Stimulated activated CD8-positive, alpha-beta memory T cell treated with anti-CD3 and anti-CD28 coated beads, Interleukin-15, amount 100 ng/mL, for 24 hours (primary cell): Measurements from ENCODE around the gene SNX8.

Experiments
- DNase-seq: peaks from one replicate; pipeline ENCODE4 v3.0.0-alpha.2; 2020; ENCODE audit warnings: low read depth

The SNX8 gene

GRCh38 chr7:2220030-2220429, 94.2 kb downstream of the SNX8 start:
- no peak for DNase-seq

DNA sequence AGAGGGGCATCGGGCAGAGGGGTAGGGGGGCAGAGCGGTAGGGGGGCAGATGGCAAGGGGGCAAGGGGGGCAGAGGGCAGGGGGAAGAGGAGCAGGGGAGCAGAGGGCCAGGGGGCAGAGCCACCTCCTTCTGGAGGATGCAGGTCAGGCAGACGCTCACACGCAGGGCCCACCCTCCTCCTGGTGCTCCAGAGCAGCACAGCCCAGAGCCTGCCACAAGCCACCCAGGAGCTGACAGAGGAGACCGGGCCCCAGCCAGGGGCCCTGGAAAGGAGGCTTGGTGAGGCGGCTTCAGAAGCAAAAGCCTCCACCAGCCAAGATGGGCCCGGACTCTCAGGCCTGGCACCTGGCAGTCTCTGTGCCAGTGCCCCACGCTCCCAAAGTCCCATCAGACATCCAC, 94.6 kb downstream of the SNX8 start:
- no peak for DNase-seq

GRCh38 chr7:2219136-2219535, 95.1 kb downstream of the SNX8 start:
- no peak for DNase-seq

DNA sequence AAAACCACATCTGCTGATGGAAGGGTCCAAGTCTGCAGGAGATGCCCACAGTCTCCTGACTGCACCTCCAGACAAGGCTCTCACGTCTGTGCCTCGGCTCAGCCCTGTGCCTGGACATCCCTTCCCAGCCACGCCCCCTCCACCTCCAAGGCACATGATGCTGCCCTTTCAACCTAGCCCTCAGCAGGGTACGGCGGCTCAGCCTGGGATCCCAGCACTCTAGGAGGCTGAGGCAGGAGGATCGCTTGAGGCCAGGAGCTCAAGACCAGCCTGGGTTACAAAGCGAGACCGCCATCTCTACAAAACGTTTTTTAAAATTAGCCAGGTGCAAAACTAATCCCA, 95.8 kb downstream of the SNX8 start:
- no peak for DNase-seq

DNA sequence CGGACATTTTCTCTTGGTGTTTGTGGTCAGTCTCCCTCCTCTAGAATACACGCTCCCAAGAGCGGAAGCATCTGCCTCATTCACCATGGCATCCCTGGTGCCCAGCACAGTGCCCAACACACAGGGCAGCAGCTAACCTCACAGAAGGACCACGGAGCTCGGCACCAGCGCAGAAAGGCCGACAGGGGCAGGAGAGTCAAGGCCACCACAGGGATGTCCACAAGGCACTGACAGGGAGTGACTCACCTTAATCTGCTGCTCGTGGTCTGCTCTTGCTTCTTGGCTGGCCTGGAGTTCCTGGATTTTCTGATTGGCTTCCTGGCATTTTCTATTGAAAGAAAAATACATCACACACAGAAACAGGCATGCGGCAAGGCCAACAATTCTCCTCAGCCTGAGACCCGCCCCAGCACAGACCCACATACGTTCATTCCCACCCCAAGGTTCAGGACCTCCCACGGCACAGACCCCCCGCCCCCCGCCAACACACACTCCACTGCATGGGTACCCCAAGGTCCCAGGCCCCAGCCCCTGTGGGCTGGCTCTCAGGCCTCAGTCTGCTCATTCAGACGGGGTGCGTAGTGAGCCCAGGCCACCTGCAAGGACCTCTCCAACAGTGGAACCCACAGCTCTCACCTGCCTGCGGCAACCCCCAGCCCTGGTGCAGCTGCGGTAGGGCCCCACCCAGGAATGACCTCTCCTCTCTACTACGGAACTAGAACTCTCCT, 96.4 kb downstream of the SNX8 start:
- DNase-seq: no peak

DNA sequence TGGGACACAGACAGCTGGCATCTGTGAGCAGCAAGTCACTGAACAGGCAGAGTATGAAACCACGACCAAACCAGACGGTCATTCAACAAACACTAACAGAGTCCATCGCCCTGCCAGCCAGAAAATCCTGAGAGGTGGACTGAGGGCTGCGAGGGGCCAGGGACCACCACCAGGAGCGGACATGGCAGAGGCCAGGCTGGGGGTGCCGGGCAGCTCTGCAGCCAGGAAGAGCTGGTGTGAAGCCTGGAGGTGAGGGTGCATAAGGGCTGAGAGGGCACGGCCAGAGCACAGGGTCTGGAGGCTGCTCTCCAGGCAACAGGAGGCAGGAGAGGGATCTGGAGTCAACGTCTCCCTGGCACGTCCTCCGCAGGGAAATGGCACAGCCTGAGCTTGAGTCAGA, 97.0 kb downstream of the SNX8 start:
- no peak for DNase-seq

GRCh38 chr7:2215851-2216250, 98.4 kb downstream of the SNX8 start:
- DNase-seq: no peak

DNA sequence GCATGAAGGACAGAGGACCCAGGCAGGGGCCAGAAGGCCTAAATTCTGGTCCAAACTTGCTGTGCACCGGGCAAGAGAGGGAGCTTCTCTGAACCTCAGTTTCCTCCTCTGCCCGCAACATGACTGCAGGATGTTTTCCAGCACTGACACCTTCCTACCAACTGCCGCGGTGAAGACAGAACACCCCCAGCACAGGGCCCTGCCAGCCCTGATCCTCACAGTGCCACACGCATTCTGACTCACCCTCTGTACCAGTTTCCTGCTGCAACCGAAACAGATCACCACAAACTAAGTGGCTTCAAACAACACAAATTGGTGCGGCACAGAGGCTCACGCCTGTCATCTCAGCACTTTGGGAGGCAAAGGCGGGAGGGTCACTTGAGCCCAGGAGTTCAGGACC, 99.6 kb downstream of the SNX8 start:
- no peak for DNase-seq

DNA sequence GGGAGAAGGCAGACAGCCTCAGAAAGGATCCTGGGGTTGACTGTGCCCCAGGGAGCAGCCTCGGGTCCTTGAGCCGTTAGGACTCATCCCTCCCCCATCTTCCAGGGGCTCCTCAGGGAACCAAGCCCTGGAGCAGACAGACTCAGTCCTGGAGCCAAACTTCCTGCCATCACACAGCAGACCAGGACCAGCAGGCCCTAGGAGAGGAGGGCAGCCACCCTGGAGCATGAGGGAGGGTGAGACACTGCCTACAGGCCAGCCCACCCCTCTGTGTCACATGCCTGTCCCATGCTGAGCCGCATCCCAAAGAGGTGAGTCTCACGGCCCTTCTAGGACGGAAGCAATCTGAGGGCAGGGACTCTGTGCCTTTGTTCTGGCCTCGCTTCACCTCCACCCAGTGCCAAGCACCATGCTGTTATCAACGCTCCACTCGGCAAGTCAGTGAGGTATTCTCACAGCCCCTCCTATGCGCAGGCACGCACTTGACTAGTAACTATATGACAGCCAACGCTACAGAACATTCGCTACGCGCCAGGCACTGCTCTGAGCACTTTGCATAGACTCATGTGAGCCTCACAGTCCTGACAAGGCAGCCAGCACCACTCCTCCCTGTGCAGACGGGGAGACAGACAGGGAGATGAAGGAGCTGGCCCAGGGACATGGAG, 100.6 kb downstream of the SNX8 start:
- DNase-seq: no peak

GRCh38 chr7:2212906-2213305, 101.3 kb downstream of the SNX8 start:
- DNase-seq: no peak

GRCh38 chr7:2211926-2212325, 102.3 kb downstream of the SNX8 start:
- no peak for DNase-seq

- no peak for DNase-seq
Measured at GRCh38 chr7:2211259-2211880, 102.9 kb downstream of the SNX8 start.

DNA sequence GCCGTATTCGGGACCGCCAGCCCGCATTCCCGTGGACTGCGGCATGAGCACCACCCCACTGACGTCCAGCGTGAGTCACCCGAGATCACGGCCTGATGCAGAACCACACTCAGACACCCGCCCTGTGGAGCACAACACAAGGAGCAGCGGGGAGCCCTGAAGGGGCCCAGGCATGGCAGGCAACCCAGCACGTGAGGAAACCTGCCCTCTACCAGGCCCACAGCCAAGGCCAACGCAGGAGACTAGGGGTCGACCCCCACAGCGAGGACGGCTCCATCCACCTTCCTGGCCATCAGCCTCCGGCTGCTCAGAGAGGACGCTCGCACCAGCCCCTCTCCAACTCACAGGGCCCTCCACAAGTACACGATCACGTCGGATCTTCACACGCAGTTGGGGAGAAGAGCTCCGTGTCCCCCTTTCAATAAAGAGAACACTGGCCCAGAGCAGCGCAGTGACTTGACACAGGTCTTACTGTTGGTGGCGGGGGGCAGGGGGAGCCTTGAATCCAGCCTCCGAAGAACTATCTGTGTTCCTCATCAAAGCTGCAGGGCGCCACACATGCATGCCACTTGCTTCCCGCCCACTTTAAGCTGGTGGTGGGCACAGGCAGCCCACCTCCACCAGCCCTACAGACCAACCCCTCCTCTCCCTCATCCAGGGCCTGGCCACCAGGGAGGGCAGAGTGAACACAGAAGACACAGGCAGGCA, 103.5 kb downstream of the SNX8 start:
- DNase-seq: no peak

- no peak for DNase-seq
Measured at GRCh38 chr7:2209961-2210323, 104.3 kb downstream of the SNX8 start.

- DNase-seq: no peak
Measured at GRCh38 chr7:2209146-2209960, 104.9 kb downstream of the SNX8 start.

DNA sequence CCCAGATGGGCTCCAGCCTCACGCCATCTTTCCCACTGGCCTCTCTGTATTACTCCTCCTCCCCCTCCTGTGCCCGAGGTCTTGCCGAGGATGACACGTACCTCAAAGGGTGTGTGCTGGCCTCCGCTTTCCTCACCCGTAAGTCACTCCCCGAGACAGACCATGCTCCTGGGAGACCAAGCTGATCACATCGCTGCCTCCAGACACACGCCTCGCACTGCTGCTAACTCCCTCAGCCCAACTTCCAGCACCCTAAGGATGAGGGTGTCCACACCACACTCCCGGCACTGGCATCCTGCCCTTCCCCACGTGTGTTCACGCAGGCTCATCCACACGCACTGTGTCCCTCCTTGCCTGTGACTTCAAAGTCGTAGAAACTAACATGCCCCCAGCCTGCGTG, 105.5 kb downstream of the SNX8 start:
- no peak for DNase-seq

- no peak for DNase-seq
Measured at GRCh38 chr7:2205036-2205780, 109.0 kb downstream of the SNX8 start.

- no peak for DNase-seq
Measured at GRCh38 chr7:2204446-2204845, 109.8 kb downstream of the SNX8 start.

- no peak for DNase-seq
Measured at GRCh38 chr7:2203766-2204300, 110.4 kb downstream of the SNX8 start.

- DNase-seq: no peak
Measured at GRCh38 chr7:2202901-2203765, 111.1 kb downstream of the SNX8 start.
